ENCODE measurements around the gene CD99.
"Not testable (repeated sequence)": the region's sequence is repeated elsewhere in the genome, so short reads cannot be mapped to it uniquely, and the experiment has no call there.

CD99 gene

DNA sequence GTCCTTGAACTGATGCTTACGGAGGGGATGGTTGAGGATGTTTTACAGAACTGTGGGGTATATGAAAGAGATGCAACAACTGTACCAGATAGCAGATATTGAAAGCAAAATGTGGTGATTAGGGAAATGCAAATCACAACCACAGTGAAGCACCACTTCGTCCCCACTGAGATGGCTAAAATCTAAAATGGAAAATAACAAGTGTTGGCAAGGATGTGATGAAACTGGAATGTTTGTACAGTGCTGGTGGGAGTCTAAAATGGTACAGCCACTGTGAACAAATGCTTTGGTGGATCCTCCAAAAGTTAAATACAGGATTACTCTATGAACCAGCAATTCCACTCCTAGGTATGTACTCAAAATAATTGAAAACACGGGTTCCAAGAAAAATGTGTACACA is 83.7 kb downstream of the CD99 start:
- Histone ChIP-seq H4K20me1 (ENCODE audit: insufficient read depth, low read length) (no peaks in the 10 kb centered on the region), H3K4me2 (ENCODE audit: low read length) (no peak overlapping the region), H3K9ac (ENCODE audit: low read length) (no peak overlapping the region), H2AFZ (ENCODE audit: low read length) (no peak overlapping the region), H3K36me3 (ENCODE audit: insufficient read depth, low read length) (no peaks in the 10 kb centered on the region), H3K79me2 (ENCODE audit: insufficient read depth, low read length) (no peaks in the 10 kb centered on the region), H3K4me1 (ENCODE audit: insufficient read depth, low read length, severe bottlenecking) (no peaks in the 10 kb centered on the region), H3K9me3 (ENCODE audit: low read length) (0 out of 2 replicates have a peak, but pooled peaks cover 5% of the 10 kb centered on the region), H3K4me3 (ENCODE audit: low read depth, low read length, poor library complexity, severe bottlenecking) (no peak overlapping the region), H3K9me2 (ENCODE audit: low read depth, low read length) (no peaks in the 10 kb centered on the region), H3F3A (ENCODE audit: insufficient read depth, low read length) (no peaks in the 10 kb centered on the region), H3K27ac (ENCODE audit: low read depth, low read length, poor library complexity, severe bottlenecking) (no peak overlapping the region), H3K27me3 (ENCODE audit: insufficient read depth, low read length) (0 out of 2 replicates have a peak, but pooled peaks cover 3% of the 10 kb centered on the region)
- TF ChIP-seq EZH2 (IDR thresholded peaks at IDR 0.05; ENCODE audit: borderline replicate concordance, low read length) (no peak), CTCF (IDR thresholded peaks at IDR 0.05; ENCODE audit: low read length) (no peak)

DNA sequence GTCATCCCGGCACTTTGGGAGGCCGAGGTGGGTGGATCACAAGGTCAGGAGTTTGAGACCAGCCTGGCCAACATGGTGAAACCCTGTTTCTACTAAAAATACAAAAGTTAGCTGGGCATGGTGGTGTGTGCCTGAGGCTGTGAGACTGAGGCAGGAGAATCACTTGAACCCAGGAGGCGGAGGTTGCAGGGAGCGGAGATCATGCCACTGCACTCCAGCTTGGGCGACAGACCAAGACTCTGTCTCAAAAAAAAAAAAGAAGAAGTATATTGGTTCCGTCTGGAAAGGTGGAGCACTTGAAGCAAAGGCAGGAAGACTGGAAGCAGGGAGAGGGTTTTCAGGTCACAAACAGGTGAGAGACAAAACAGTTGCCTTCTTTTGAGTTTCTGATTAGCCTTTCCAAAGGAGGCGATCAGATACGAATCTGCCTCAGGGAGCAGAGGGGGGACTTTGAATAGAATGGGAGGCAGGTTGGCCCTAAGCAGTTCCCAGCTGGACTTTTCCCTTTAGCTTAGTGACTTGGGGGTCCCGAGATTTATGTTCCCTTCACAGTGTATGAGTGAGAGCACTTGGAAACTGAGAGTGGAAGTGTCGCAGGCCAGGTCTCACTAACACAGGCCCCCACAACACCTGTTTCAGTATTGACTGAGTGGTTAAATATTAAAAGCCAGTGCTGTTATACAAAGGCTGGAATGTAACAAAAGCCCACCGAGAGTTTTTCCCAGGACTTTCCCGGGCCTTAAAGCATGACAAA is 89.6 kb downstream of the CD99 start:
- H3K4me1 ChIP-seq (ENCODE audit: insufficient read depth, low read length, severe bottlenecking); H3K27ac ChIP-seq (ENCODE audit: low read depth, low read length, poor library complexity, severe bottlenecking); H2AFZ ChIP-seq (ENCODE audit: low read length); H3K79me2 ChIP-seq (ENCODE audit: insufficient read depth, low read length); H3K9me3 ChIP-seq (ENCODE audit: low read length); H3K9ac ChIP-seq (ENCODE audit: low read length); H3K27me3 ChIP-seq (ENCODE audit: insufficient read depth, low read length); H3K4me3 ChIP-seq (ENCODE audit: low read depth, low read length, poor library complexity, severe bottlenecking); H3F3A ChIP-seq (ENCODE audit: insufficient read depth, low read length); H3K36me3 ChIP-seq (ENCODE audit: insufficient read depth, low read length); H3K9me2 ChIP-seq (ENCODE audit: low read depth, low read length); H4K20me1 ChIP-seq (ENCODE audit: insufficient read depth, low read length); H3K4me2 ChIP-seq (ENCODE audit: low read length): not testable (repeated sequence)

- H3K4me3 ChIP-seq (ENCODE audit: low read depth, low read length, poor library complexity, severe bottlenecking), result no peak overlapping the region
- H3K9me3 ChIP-seq (ENCODE audit: low read length), result no peaks in the 10 kb centered on the region
- H3K27me3 ChIP-seq (ENCODE audit: insufficient read depth, low read length), result no peaks in the 10 kb centered on the region
- no peak overlapping the region for H3K27ac ChIP-seq (ENCODE audit: low read depth, low read length, poor library complexity, severe bottlenecking)
- H3K9me2 ChIP-seq (ENCODE audit: low read depth, low read length), result no peaks in the 10 kb centered on the region
- H3F3A ChIP-seq (ENCODE audit: insufficient read depth, low read length), result no peaks in the 10 kb centered on the region
- H2AFZ ChIP-seq (ENCODE audit: low read length), result no peak overlapping the region
- H3K4me1 ChIP-seq (ENCODE audit: insufficient read depth, low read length, severe bottlenecking), result no peaks in the 10 kb centered on the region
- H4K20me1 ChIP-seq (ENCODE audit: insufficient read depth, low read length), result no peaks in the 10 kb centered on the region
- TF ChIP-seq EZH2 (IDR thresholded peaks at IDR 0.05; ENCODE audit: borderline replicate concordance, low read length), result no peak
- no peak for TF ChIP-seq CTCF (IDR thresholded peaks at IDR 0.05; ENCODE audit: low read length)
- no peaks in the 10 kb centered on the region for H3K36me3 ChIP-seq (ENCODE audit: insufficient read depth, low read length)
- H3K9ac ChIP-seq (ENCODE audit: low read length), result no peak overlapping the region
- no peaks in the 10 kb centered on the region for H3K79me2 ChIP-seq (ENCODE audit: insufficient read depth, low read length)
- no peak overlapping the region for H3K4me2 ChIP-seq (ENCODE audit: low read length)
Observed at GRCh38 chrX:2781226-2781571, 90.1 kb downstream of the CD99 start.

DNA sequence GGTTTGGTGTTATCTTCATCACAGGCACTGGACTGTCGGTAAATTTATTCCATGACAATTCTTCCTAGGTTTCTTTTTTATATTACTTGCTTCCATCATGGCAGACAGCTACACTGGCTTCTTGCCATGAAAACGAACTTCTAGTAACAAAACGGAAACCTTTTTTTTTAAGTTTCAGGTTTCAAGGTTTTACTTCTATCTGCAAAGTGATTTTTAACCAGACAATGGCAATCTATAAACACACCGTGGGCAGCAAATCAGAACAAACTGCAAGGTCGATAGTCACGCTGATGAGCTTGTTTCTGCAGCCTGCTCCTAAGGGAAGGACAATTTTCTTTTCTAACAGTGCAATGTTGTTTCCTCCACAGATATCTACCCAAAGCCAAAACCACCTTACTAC is 90.6 kb downstream of the CD99 start:
- Histone ChIP-seq H3K9ac (ENCODE audit: low read length) (no peak overlapping the region), H2AFZ (ENCODE audit: low read length) (no peak overlapping the region), H3K27ac (ENCODE audit: low read depth, low read length, poor library complexity, severe bottlenecking) (no peak overlapping the region), H3K4me2 (ENCODE audit: low read length) (no peak overlapping the region), H4K20me1 (ENCODE audit: insufficient read depth, low read length) (no peaks in the 10 kb centered on the region), H3K4me1 (ENCODE audit: insufficient read depth, low read length, severe bottlenecking) (no peaks in the 10 kb centered on the region), H3K4me3 (ENCODE audit: low read depth, low read length, poor library complexity, severe bottlenecking) (no peak overlapping the region), H3K36me3 (ENCODE audit: insufficient read depth, low read length) (no peaks in the 10 kb centered on the region), H3K79me2 (ENCODE audit: insufficient read depth, low read length) (no peaks in the 10 kb centered on the region), H3F3A (ENCODE audit: insufficient read depth, low read length) (no peaks in the 10 kb centered on the region), H3K27me3 (ENCODE audit: insufficient read depth, low read length) (no peaks in the 10 kb centered on the region), H3K9me2 (ENCODE audit: low read depth, low read length) (no peaks in the 10 kb centered on the region), H3K9me3 (ENCODE audit: low read length) (no peaks in the 10 kb centered on the region)
- TF ChIP-seq EZH2 (IDR thresholded peaks at IDR 0.05; ENCODE audit: borderline replicate concordance, low read length) (no peak), CTCF (IDR thresholded peaks at IDR 0.05; ENCODE audit: low read length) (no peak)
